Measurements from ENCODE around the gene MEF2A.
"Not testable (repeated sequence)": the region's sequence is repeated elsewhere in the genome, so short reads cannot be mapped to it uniquely, and the experiment has no call there.

MEF2A gene

DNA sequence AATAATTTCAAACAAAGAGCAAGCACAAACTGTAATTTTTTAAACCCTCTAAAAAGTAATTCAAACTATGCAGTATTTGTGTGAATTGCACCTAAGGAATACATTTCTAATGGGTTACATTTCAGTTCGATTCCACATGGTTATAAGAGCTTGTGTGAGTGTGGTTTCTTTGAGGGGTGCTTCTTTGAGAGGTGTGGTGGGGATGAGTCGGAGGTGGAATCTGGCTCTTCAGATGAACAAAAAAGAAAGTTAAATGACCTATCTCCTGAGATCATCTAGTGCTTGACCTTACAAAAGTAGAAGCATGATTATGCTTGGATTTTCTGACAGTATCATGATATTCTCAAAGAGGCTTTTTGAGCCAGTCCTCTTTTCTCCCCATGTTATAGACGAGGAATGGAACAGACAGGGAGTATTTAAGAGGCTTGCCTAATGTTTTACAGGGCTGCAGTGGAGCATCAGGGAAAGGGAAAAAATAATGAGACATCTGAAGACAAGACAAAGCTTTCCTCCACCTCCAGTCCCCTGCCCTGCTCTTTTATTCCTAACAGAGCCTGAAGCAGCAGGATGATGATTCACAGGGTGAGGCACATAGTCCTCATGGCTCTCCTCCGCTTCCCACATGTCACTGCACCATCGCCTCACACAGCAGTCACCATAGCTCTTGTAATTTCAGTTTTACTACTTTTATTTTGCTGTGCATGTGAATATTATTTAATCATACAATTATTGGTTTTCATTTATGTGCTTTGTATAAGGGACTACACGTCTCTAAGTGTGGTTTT, 85.4 kb downstream of the MEF2A start:
- no peak for DNase-seq

GRCh38 chr15:99656205-99656604, 90.4 kb downstream of the MEF2A start:
- no peak for DNase-seq

GRCh38 chr15:99657996-99658395, 92.2 kb downstream of the MEF2A start:
- no peak for DNase-seq

- DNase-seq: no peak
Measured at GRCh38 chr15:99662903-99663302, 97.1 kb downstream of the MEF2A start.

DNA sequence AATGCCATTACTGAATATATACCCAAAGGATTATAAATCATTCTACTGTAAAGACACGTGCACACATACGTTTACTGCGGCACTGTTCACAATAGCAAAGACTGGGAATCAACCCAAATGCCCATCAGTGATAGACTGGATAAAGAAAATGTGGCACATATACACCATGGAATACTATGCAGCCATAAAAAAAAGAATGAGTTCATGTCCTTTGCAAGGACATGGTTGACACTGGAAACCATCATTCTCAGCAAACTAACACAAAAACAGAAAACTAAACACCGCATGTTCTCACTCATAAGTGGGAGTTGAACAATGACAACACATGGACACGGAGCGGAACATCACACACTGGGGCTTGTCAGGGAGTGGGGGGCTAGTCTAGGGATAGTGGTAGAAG, 100.3 kb downstream of the MEF2A start:
- not testable (repeated sequence) for DNase-seq

- no peak for DNase-seq
Measured at GRCh38 chr15:99668533-99669182, 102.9 kb downstream of the MEF2A start.

DNA sequence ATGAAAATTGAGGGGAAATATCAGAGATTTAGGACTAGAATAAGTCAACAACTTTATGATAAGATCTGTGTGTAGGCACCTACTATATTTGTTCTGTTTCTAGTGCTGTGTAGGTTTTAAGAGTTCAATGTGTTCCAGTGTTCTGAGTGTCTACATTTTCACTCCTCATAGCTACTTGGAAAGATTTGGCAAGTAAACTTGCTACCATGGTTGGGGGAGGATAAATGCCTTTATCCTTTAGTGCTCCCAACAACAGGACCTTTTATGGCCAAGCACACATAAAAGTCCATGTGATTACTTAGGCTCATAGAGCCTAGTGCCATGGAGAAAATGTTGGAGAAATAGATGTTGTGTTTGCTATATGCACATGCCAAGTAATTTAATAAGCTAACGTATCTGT, 103.5 kb downstream of the MEF2A start:
- no peak for DNase-seq

DNA sequence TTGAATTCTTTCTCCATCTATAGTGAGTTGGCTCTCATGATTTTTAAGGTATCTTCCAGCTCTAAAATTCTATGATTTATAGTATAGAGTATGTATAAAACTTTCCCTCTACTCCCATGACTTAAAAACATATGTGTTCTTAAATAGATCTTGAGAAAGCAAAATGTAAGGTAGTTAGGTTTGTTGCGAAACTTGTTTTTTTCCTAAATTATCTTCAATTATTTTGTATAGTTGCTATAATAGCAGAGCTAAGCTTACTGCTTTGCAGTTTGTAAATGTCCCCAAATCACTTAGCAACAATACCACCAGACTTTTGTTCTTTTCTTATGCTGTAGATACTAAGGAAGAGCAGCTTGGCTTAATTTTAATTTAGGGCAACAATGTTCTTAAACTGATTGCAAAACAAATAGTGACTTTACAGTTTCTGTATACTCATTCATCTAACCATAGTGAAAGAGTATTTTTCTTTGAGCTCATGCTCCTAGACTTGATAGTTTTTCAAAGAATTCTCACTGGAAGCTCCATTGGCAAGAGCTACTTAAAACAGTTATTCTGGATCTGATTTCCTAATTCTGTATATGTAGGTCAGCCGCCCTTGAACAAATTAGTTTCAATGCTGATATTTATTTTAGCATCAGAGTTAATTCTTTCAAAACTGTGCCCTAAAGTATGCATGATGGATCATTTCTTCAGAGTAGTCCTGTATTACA, 106.3 kb downstream of the MEF2A start:
- no peak for DNase-seq

DNA sequence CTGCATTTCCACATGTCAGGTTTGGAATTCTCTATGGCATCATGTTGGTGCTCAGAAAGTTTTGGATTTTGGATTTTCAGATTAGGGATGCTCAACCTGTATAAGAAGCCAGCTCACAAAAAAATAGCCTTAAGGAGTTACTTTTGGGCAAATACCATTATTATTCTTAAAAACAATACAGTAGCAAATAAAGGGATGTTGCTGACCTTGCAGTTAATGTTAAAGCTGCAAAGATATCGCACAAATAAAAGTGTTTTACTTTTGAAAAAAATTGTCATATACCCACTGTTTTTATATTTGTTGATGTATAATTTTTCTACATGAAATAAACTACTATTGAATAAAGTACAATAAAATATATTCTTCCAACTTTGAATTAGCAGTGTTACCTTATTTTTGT, 107.3 kb downstream of the MEF2A start:
- DNase-seq: no peak

DNA sequence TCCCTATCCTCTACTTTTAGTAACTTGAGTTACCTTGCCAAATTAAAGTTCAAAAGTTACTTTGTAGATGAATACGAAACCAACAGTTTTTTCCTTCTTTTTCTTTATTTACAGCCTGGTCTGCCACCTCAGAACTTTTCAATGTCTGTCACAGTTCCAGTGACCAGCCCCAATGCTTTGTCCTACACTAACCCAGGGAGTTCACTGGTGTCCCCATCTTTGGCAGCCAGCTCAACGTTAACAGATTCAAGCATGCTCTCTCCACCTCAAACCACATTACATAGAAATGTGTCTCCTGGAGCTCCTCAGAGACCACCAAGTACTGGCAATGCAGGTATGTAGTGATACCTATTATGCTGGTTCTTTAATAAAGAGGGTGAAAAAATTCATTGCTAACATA, 108.5 kb downstream of the MEF2A start:
- DNase-seq: no peak

GRCh38 chr15:99677540-99678134, 111.9 kb downstream of the MEF2A start:
- DNase-seq: no peak

DNA sequence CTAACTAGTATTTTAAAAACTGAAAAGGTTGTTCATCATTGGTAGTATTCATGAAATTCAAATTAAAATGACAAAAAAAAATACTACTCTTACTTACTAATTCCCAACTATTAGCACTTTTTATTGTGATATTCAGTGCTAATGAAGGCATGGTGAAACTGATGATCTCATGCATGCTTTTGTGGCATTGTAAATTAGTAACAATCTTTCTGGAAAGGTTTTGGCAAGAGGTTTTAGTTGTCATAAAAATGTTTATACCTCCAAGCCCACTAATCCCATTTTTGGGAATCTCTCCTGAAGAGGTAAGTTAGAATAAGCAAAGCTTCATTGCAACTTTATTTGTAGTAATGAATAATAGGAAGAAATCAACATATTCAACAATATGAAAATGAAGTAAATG, 114.5 kb downstream of the MEF2A start:
- no peak for DNase-seq

DNA sequence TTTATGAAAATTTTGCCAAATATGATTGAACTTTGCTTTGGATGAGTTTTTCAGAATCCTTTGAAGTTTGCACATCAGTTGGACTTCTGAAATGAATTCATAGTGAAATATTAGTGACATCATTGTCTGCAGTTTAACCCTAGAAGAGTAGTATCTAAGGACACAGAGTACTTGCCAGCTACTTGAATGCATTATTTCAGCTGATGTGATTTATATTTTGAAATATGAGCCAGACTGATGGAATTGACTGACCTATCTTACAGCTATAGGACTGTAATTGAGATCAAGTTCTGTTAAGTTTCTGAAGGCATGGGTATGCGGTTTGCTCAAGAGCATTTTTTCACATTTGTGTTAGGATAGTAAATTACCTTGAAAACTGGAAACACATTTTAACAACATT, 116.2 kb downstream of the MEF2A start:
- no peak for DNase-seq

DNA sequence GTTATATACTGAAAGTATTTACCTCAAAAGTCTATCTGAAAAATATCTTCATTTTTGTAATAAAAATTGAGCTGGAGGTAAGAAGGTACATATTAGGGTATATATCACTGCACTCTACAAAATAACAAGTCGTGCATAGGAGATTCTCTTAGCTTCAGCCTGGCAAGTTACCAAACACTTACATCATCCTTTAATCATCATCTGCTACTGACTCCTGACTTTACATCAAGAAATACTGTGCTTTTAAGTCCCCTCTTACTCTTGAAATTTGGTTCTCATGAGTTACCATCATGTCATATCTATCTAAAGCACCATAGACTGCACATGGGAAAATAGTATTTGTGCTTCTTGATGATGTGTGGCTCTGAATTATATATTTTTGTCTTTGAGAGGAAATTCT, 116.7 kb downstream of the MEF2A start:
- DNase-seq: no peak

DNA sequence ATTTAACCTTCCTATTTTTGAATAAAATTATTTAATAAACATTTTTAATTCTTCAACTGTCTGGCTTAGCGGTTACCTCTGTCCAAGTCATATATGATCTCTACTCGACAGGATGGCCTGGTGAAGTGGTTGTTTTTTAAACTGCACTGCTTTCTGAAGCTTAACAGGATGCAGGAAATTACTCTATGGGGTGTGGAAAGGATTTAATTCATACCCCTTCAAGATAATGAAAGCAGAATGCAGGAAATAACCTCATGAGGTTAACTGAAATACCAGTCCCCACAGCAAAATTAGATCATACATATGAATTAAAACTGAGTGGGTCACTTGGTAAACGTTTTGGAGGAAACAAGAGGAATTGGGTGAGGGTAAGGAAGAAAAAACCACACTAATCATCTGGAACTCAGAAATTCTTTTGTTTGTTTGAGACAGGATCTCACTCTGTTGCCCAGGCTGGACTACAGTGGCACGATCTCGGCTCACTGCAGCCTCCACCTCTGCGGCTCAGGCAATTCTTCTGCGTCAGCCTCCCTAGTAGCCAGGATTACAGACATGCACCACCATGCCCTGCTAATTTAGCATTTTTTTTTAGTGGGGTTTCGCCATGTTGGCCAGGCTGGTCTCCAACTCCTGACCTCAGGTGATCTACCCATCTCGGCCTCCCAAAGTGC, 117.4 kb downstream of the MEF2A start:
- DNase-seq: no peak

DNA sequence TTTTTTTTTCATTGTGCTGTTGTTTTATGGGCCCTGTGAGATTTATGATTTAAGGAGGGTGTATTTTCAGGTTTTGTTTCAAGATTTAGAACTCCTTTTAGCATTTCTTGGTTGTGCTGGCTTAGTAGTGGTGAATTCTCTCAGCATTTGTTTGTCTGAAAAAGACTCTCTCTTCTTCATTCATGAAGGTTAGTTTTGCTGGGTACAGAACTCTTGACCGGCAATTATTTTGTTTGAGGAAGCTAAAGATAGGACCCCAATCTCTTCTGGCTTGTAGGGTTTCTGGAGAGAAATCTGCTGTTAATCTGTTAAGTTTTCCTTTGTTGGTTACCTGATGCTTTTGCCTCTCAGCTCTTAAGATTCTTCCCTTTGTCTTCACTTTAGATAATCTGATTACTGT, 120.5 kb downstream of the MEF2A start:
- DNase-seq: no peak

- no peak for DNase-seq
Measured at GRCh38 chr15:99692825-99693224, 127.0 kb downstream of the MEF2A start.

GRCh38 chr15:99696096-99696495, 130.3 kb downstream of the MEF2A start:
- DNase-seq: no peak

GRCh38 chr15:99702895-99703602, 137.3 kb downstream of the MEF2A start:
- no peak for DNase-seq

DNA sequence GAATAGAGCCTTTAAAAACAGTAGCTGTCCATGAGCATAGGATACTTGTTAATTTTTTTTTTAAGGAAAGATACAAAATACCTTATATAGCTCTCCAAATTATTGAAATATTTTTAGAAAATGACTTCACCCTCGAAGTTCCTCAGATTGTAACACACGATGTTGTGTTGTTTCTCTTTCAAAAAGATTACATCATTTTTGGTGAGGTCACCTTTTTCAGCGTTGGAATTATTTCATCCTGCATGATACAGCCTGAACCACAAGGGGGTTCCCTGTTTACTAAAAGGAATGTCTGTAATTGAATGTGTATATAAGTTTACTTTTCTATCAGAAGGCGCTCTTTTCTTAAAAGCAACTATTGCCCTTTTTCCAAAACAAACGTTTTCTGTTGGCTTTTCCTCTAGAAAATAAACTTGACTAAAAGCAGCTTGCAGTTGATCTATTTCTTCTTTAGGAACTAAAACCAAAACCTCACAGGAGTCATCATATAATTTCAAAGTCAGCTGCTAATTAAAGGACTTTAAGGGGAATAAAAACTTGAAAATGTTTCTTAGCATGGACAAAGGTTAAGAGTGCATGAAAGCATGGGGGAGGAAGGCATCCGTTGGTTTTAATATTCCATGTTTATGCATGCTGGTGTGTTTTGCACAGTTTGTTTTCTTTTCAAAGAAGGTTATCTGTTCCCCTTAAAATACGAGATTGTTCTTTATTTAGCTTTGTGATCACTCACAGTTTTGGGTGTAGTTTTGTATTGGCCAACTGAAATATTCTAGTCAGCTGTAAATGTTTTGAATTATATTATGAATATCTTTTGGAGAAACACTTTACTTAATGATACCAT, 138.0 kb downstream of the MEF2A start:
- no peak for DNase-seq

DNA sequence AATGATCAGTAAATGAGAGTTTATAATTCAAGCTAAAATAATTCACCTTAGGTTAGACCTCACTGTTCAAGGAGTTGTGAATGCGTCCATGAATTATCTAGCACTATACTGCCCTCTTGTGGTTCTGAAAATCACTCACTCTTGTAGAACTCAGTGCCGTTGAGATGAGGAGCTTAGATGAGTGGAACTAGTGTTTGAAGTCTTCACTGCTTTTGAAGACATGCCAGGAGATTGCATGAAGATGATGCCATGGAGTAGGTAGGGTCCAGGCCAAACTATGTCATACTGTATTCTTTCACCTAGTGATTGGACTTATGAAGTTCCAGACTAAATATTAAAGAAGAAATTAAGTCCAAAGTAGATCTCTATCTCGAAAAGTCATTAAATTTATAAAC, 138.7 kb downstream of the MEF2A start:
- no peak for DNase-seq

All from activated CD8-positive, alpha-beta memory T cell treated with anti-CD3 and anti-CD28 coated beads, Interleukin-2, amount 50 U/mL, for 48 hours (primary cell).